Measurements from ENCODE around the gene PPP6R3. TPM values are rescaled to one million over a fixed set of nuclear protein-coding genes. Genes with fewer than 3 reads are reported as not detected.

The PPP6R3 gene
- total RNA-seq, 1 experiment from 2014 or later, result 163 TPM

DNA sequence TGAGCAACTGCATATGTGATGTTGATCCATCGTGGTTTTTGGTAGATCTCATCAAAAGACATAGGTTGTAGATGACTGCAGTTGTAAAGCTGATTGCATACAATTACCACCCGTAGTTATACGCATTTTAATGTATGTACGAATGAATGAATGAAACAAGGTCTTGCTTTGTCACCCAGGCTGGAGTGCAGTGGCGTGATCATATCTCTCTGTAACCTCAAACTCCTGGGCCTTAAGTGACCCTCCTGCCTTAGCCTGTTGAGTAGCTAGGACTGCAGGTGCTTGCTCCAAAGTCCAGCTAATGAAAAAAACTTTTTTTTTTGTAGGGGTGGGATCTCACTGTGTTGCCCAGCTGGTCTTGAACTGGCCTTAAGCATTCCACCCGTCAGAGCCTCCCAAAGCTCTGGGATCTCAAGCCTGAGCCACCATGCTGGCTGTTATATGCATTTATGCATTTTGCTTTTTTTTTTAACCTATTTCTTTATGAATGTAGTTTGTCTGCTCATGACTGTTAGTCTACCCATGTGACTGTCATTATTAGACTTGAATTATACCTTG is 53.5 kb downstream of the PPP6R3 start:
- ChIA-PET POLR2A (no interaction called here), CTCF (no interaction called here)
- no peaks in the 10 kb centered on the region for H3K27me3 ChIP-seq (ENCODE audit: control insufficient read depth, insufficient read depth, low read length)
- BruUV-seq (replicated peaks), result no TSS peak
- H3K27ac ChIP-seq (ENCODE audit: low read length), result no peak overlapping the region
- intact Hi-C loops (cut with micrococcal nuclease; ENCODE audit: unreplicated experiment), result no loop called here
- DNase-seq (ENCODE audit: low read depth, low spot score) (no peak), ATAC-seq (no peak)
- no peak for TF ChIP-seq POLR2AphosphoS5 (IDR thresholded peaks at IDR 0.05; ENCODE audit: low read depth, low read length)
- TF ChIP-seq, protein P1, sequence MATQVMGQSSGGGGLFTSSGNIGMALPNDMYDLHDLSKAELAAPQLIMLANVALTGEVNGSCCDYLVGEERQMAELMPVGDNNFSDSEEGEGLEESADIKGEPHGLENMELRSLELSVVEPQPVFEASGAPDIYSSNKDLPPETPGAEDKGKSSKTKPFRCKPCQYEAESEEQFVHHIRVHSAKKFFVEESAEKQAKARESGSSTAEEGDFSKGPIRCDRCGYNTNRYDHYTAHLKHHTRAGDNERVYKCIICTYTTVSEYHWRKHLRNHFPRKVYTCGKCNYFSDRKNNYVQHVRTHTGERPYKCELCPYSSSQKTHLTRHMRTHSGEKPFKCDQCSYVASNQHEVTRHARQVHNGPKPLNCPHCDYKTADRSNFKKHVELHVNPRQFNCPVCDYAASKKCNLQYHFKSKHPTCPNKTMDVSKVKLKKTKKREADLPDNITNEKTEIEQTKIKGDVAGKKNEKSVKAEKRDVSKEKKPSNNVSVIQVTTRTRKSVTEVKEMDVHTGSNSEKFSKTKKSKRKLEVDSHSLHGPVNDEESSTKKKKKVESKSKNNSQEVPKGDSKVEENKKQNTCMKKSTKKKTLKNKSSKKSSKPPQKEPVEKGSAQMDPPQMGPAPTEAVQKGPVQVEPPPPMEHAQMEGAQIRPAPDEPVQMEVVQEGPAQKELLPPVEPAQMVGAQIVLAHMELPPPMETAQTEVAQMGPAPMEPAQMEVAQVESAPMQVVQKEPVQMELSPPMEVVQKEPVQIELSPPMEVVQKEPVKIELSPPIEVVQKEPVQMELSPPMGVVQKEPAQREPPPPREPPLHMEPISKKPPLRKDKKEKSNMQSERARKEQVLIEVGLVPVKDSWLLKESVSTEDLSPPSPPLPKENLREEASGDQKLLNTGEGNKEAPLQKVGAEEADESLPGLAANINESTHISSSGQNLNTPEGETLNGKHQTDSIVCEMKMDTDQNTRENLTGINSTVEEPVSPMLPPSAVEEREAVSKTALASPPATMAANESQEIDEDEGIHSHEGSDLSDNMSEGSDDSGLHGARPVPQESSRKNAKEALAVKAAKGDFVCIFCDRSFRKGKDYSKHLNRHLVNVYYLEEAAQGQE (IDR thresholded peaks at IDR 0.05; ENCODE audit: insufficient read depth in 1 of 2, low read depth in 2 of 2, low read length in 1 of 2), result no peak
- TF ChIP-seq, protein P2, sequence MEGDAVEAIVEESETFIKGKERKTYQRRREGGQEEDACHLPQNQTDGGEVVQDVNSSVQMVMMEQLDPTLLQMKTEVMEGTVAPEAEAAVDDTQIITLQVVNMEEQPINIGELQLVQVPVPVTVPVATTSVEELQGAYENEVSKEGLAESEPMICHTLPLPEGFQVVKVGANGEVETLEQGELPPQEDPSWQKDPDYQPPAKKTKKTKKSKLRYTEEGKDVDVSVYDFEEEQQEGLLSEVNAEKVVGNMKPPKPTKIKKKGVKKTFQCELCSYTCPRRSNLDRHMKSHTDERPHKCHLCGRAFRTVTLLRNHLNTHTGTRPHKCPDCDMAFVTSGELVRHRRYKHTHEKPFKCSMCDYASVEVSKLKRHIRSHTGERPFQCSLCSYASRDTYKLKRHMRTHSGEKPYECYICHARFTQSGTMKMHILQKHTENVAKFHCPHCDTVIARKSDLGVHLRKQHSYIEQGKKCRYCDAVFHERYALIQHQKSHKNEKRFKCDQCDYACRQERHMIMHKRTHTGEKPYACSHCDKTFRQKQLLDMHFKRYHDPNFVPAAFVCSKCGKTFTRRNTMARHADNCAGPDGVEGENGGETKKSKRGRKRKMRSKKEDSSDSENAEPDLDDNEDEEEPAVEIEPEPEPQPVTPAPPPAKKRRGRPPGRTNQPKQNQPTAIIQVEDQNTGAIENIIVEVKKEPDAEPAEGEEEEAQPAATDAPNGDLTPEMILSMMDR (IDR thresholded peaks at IDR 0.05), result no peak
- no peak for TF ChIP-seq TCF7L2 (IDR thresholded peaks at IDR 0.05; ENCODE audit: low read depth, low read length)
- no peak for TF ChIP-seq SIN3A (IDR thresholded peaks at IDR 0.05; ENCODE audit: borderline replicate concordance, insufficient read depth, low read depth, low read length)
- no peaks in the 10 kb centered on the region for H3K9me3 ChIP-seq (ENCODE audit: control insufficient read depth, insufficient read depth, low read depth, low read length)
- H3K4me3 ChIP-seq (ENCODE audit: low read depth in 2 of 2, low read length in 2 of 2), result no peak overlapping the region
- in situ Hi-C loops (cut with HindIII; ENCODE audit: low pct_unique_long_range_greater_than_20kb, low sequenced_read_pairs), result no loop called here
- no peaks in the 10 kb centered on the region for H3K4me1 ChIP-seq (ENCODE audit: control insufficient read depth, insufficient read depth, low read length)
- H3K36me3 ChIP-seq (ENCODE audit: control insufficient read depth, insufficient read depth, low read length), result peaks cover 3% of the 10 kb centered on the region; the same call in 1 of the 2 replicates

DNA sequence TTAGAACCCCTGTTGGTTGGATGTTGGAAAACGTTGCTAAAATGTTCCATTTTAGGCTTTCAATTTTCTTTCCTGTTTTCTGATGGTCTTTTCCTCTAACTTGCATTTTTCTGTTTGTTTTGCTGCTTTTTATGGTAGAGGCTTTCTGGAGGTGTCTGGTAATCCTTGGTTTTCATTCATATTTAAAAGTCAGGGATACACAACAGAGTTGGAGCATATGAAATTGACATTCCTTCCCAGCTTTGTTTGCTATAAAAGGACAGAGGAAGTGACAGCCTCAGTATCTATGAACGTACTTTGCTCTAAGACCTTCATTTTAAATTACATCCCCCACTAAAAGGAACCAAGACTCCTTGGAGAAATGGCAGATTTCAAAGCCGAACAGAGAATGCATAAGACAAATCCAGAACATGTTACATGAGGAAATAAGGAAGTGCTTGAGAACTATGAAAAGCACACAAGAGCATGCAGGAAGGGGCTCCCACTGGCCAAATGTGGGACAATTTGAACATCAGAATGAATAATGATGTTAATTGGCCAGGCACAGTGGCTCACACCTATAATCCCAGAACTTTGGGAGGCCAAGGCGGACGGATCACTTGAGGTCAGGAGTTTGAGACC is 56.7 kb downstream of the PPP6R3 start:
- H3K27ac ChIP-seq (ENCODE audit: low read length), result no peak overlapping the region
- no TSS peak for BruUV-seq (replicated peaks)
- ChIA-PET POLR2A (no interaction called here), CTCF (no interaction called here)
- ATAC-seq (no peak), DNase-seq (ENCODE audit: low read depth, low spot score) (no peak)
- no peaks in the 10 kb centered on the region for H3K27me3 ChIP-seq (ENCODE audit: control insufficient read depth, insufficient read depth, low read length)
- no peaks in the 10 kb centered on the region for H3K9me3 ChIP-seq (ENCODE audit: control insufficient read depth, insufficient read depth, low read depth, low read length)
- no peaks in the 10 kb centered on the region for H3K4me1 ChIP-seq (ENCODE audit: control insufficient read depth, insufficient read depth, low read length)
- no peak for TF ChIP-seq POLR2AphosphoS5 (IDR thresholded peaks at IDR 0.05; ENCODE audit: low read depth, low read length)
- peaks cover 23% of the 10 kb centered on the region for H3K36me3 ChIP-seq (ENCODE audit: control insufficient read depth, insufficient read depth, low read length)
- in situ Hi-C loops (cut with HindIII; ENCODE audit: low pct_unique_long_range_greater_than_20kb, low sequenced_read_pairs) (no loop called here), intact Hi-C loops (cut with micrococcal nuclease; ENCODE audit: unreplicated experiment) (no loop called here)
- H3K4me3 ChIP-seq (ENCODE audit: low read depth in 2 of 2, low read length in 2 of 2), result no peak overlapping the region

DNA sequence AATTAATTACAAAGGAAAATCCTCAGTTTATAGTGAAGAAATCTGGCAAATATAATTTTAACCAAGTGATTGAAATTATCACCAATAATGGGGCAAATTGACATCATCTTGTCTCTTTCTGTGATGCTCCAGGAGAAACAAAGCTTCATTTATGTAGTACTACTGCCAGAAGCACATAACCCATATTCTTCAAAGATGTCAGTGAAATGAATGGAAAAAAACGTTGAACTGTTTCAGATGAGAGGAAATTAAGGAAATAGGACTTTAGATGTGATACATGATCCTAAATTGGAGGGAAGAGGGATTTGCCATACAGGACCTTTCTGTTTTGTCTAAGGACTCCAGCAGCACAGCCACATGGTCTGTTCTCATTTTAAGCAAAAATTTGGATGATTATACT is 57.6 kb downstream of the PPP6R3 start:
- in situ Hi-C loops (cut with HindIII; ENCODE audit: low pct_unique_long_range_greater_than_20kb, low sequenced_read_pairs), result no loop called here
- TF ChIP-seq POLR2AphosphoS5 (IDR thresholded peaks at IDR 0.05; ENCODE audit: low read depth, low read length) (no peak), SIN3A (IDR thresholded peaks at IDR 0.05; ENCODE audit: borderline replicate concordance, insufficient read depth, low read depth, low read length) (no peak), TCF7L2 (IDR thresholded peaks at IDR 0.05; ENCODE audit: low read depth, low read length) (no peak)
- TF ChIP-seq, protein P2 (IDR thresholded peaks at IDR 0.05), result no peak
- H3K9me3 ChIP-seq (ENCODE audit: control insufficient read depth, insufficient read depth, low read depth, low read length), result no peaks in the 10 kb centered on the region
- BruUV-seq (replicated peaks), result no TSS peak
- H3K27ac ChIP-seq (ENCODE audit: low read length), result no peak overlapping the region
- intact Hi-C loops (cut with micrococcal nuclease; ENCODE audit: unreplicated experiment), result no loop called here
- peaks cover 32% of the 10 kb centered on the region for H3K36me3 ChIP-seq (ENCODE audit: control insufficient read depth, insufficient read depth, low read length)
- H3K4me1 ChIP-seq (ENCODE audit: control insufficient read depth, insufficient read depth, low read length), result no peaks in the 10 kb centered on the region
- CTCF ChIA-PET, result no interaction called here
- no peak for DNase-seq (ENCODE audit: low read depth, low spot score)
- H3K27me3 ChIP-seq (ENCODE audit: control insufficient read depth, insufficient read depth, low read length), result no peaks in the 10 kb centered on the region
- no peak for ATAC-seq
- no peak overlapping the region for H3K4me3 ChIP-seq (ENCODE audit: low read depth in 2 of 2, low read length in 2 of 2)
- POLR2A ChIA-PET, result interaction anchor here (0.6 kb wide), 1 partner anchor 12 kb away, joined by 3 read pairs; no protein-coding TSS in a partner anchor

Data from Panc1 (cell line).